ENCODE measurements around the gene C19orf25. TPM values are rescaled to one million over a fixed set of nuclear protein-coding genes. Genes with fewer than 3 reads are reported as not detected.

C19orf25 gene
- polyA plus RNA-seq, 1 of the 3 experiments (the other 2 are of a cell fraction): 25.3 TPM

- Histone ChIP-seq H3K36me3 (replicated peaks in 1 of 2; ENCODE audit: control insufficient read depth in 1 of 2, insufficient read depth in 2 of 2, low read length in 1 of 2) (peaks cover 7 to 17% of the 10 kb centered on the region in 2 experiments), H3K4me1 (ENCODE audit: control insufficient read depth in 1 of 2, insufficient read depth in 2 of 2, low read depth in 1 of 2, low read length in 1 of 2) (peaks cover 3 to 16% of the 10 kb centered on the region in 2 experiments; a peak in 1 of 4 replicates), H3K79me2 (ENCODE audit: insufficient read depth) (peaks cover 44% of the 10 kb centered on the region), H3K4me2 (no peak overlapping the region), H3K9ac (no peak overlapping the region), H4K20me1 (ENCODE audit: insufficient read depth) (peaks cover 36% of the 10 kb centered on the region), H2AFZ (ENCODE audit: low read depth) (no peak overlapping the region), H3F3A (replicated peaks; ENCODE audit: insufficient read depth) (no peaks in the 10 kb centered on the region), H3K9me3 (no peaks in the 10 kb centered on the region), H3K9me2 (no peaks in the 10 kb centered on the region), H3K27ac (ENCODE audit: low read depth in 2 of 2, low read length in 1 of 2) (peak overlapping the region in 1 of 2 experiments; percentile 47; a peak in 1 of 4 replicates), H3K4me3 (ENCODE audit: low read depth in 2 of 2, low read length in 1 of 2) (no peak overlapping the region; a peak in 1 of 4 replicates), H3K27me3 (ENCODE audit: insufficient read depth) (no peaks in the 10 kb centered on the region)
- WGBS (ENCODE audit: low lambda C conversion rate): 85% methylated on average over 14 of the region's 20 CpGs
- DNase-seq: peak; percentile 58
- TF ChIP-seq TEAD4 (IDR thresholded peaks at IDR 0.05; ENCODE audit: borderline replicate concordance, insufficient read depth): no peak
- TF ChIP-seq NRF1 (IDR thresholded peaks at IDR 0.05; ENCODE audit: low read depth, low read length): no peak
- TF ChIP-seq, protein P1, sequence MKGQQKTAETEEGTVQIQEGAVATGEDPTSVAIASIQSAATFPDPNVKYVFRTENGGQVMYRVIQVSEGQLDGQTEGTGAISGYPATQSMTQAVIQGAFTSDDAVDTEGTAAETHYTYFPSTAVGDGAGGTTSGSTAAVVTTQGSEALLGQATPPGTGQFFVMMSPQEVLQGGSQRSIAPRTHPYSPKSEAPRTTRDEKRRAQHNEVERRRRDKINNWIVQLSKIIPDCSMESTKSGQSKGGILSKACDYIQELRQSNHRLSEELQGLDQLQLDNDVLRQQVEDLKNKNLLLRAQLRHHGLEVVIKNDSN (IDR thresholded peaks at IDR 0.05; ENCODE audit: borderline replicate concordance, low read depth): no peak
- TF ChIP-seq, protein P2, sequence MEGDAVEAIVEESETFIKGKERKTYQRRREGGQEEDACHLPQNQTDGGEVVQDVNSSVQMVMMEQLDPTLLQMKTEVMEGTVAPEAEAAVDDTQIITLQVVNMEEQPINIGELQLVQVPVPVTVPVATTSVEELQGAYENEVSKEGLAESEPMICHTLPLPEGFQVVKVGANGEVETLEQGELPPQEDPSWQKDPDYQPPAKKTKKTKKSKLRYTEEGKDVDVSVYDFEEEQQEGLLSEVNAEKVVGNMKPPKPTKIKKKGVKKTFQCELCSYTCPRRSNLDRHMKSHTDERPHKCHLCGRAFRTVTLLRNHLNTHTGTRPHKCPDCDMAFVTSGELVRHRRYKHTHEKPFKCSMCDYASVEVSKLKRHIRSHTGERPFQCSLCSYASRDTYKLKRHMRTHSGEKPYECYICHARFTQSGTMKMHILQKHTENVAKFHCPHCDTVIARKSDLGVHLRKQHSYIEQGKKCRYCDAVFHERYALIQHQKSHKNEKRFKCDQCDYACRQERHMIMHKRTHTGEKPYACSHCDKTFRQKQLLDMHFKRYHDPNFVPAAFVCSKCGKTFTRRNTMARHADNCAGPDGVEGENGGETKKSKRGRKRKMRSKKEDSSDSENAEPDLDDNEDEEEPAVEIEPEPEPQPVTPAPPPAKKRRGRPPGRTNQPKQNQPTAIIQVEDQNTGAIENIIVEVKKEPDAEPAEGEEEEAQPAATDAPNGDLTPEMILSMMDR (IDR thresholded peaks at IDR 0.05): no peak
- TF ChIP-seq, protein P3, sequence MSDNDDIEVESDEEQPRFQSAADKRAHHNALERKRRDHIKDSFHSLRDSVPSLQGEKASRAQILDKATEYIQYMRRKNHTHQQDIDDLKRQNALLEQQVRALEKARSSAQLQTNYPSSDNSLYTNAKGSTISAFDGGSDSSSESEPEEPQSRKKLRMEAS (IDR thresholded peaks at IDR 0.05; ENCODE audit: low read depth): no peak
- no peak for TF ChIP-seq RCOR1 (IDR thresholded peaks at IDR 0.05; ENCODE audit: low read length)
- no peak for TF ChIP-seq FOSL2 (IDR thresholded peaks at IDR 0.05; ENCODE audit: borderline replicate concordance, low read depth)
- no peak; the same call in 1 of the 2 replicates for TF ChIP-seq POLR2AphosphoS5 (IDR thresholded peaks at IDR 0.05; ENCODE audit: low read depth, low read length)
- no peak for TF ChIP-seq GABPA (IDR thresholded peaks at IDR 0.05; ENCODE audit: low read depth)
- no peak for TF ChIP-seq YY1 (IDR thresholded peaks at IDR 0.05; ENCODE audit: low read depth)
- no peak for TF ChIP-seq FOXJ3 (CRISPR knock-in tag; IDR thresholded peaks at IDR 0.05)
- TF ChIP-seq, protein P4, sequence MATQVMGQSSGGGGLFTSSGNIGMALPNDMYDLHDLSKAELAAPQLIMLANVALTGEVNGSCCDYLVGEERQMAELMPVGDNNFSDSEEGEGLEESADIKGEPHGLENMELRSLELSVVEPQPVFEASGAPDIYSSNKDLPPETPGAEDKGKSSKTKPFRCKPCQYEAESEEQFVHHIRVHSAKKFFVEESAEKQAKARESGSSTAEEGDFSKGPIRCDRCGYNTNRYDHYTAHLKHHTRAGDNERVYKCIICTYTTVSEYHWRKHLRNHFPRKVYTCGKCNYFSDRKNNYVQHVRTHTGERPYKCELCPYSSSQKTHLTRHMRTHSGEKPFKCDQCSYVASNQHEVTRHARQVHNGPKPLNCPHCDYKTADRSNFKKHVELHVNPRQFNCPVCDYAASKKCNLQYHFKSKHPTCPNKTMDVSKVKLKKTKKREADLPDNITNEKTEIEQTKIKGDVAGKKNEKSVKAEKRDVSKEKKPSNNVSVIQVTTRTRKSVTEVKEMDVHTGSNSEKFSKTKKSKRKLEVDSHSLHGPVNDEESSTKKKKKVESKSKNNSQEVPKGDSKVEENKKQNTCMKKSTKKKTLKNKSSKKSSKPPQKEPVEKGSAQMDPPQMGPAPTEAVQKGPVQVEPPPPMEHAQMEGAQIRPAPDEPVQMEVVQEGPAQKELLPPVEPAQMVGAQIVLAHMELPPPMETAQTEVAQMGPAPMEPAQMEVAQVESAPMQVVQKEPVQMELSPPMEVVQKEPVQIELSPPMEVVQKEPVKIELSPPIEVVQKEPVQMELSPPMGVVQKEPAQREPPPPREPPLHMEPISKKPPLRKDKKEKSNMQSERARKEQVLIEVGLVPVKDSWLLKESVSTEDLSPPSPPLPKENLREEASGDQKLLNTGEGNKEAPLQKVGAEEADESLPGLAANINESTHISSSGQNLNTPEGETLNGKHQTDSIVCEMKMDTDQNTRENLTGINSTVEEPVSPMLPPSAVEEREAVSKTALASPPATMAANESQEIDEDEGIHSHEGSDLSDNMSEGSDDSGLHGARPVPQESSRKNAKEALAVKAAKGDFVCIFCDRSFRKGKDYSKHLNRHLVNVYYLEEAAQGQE (IDR thresholded peaks at IDR 0.05; ENCODE audit: low read depth, low read length): no peak
- TF ChIP-seq ELF1 (IDR thresholded peaks at IDR 0.05): no peak
- TF ChIP-seq, protein P5, sequence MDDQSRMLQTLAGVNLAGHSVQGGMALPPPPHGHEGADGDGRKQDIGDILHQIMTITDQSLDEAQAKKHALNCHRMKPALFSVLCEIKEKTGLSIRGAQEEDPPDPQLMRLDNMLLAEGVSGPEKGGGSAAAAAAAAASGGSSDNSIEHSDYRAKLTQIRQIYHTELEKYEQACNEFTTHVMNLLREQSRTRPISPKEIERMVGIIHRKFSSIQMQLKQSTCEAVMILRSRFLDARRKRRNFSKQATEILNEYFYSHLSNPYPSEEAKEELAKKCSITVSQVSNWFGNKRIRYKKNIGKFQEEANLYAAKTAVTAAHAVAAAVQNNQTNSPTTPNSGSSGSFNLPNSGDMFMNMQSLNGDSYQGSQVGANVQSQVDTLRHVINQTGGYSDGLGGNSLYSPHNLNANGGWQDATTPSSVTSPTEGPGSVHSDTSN (IDR thresholded peaks at IDR 0.05): no peak
- POLR2A ChIA-PET: interaction anchor here (2.0 kb wide), 1 partner anchor 18 kb away, joined by 10 read pairs; no protein-coding TSS in a partner anchor
- CTCF ChIA-PET: interaction anchor here (0.7 to 3.5 kb wide), 4 partner anchors 21 to 73 kb away, joined by 3 to 21 read pairs (median 4); no protein-coding TSS in a partner anchor
Measured at GRCh38 chr19:1473085-1473851, 5.7 kb downstream of the C19orf25 start.

Data from SK-N-SH (cell line).